ENCODE results near the gene CEP78.

CEP78 gene

GRCh38 chr9:78289474-78289873 lies 53.6 kb downstream of the CEP78 start:
- DNase-seq: no peak

- DNase-seq: no peak
These were observed 55.5 kb downstream of the CEP78 start for GRCh38 chr9:78291240-78291925.

GRCh38 chr9:78292026-78292425 lies 56.2 kb downstream of the CEP78 start:
- DNase-seq: no peak

- no peak for DNase-seq
These were observed 57.0 kb downstream of the CEP78 start for GRCh38 chr9:78292716-78293497.

- peak; percentile 19 to 37 (median 22) for DNase-seq
These were observed 58.7 kb downstream of the CEP78 start for GRCh38 chr9:78294290-78295176.

- no peak for DNase-seq
These were observed 59.3 kb downstream of the CEP78 start for GRCh38 chr9:78295177-78295575.

- no peak for DNase-seq
These were observed 59.9 kb downstream of the CEP78 start for GRCh38 chr9:78295731-78296130.

GRCh38 chr9:78296201-78296892 lies 60.5 kb downstream of the CEP78 start:
- DNase-seq: peak in 1 of 3 donors; percentile 7

- peak; percentile 85 to 90 (median 87) for DNase-seq
These were observed 61.2 kb downstream of the CEP78 start, which contains the start of gene PSAT1 for GRCh38 chr9:78296893-78297671. TSS of gene PSAT1 (plus strand) at chr9:78297125. CDS start at chr9:78297211, 86 bp downstream.

- DNase-seq: peak; percentile 27 to 52 (median 42)
These were observed 61.7 kb downstream of the CEP78 start for GRCh38 chr9:78297672-78297961.

GRCh38 chr9:78298046-78298765 lies 62.3 kb downstream of the CEP78 start:
- DNase-seq: peak in 2 of 3 donors; percentile 7 to 10

GRCh38 chr9:78300209-78300608 lies 64.3 kb downstream of the CEP78 start:
- no peak for DNase-seq

GRCh38 chr9:78301466-78301865 lies 65.6 kb downstream of the CEP78 start:
- no peak for DNase-seq

GRCh38 chr9:78303377-78304062 lies 67.6 kb downstream of the CEP78 start:
- no peak for DNase-seq

GRCh38 chr9:78304357-78304756 lies 68.5 kb downstream of the CEP78 start:
- peak in 1 of 3 donors; percentile 5 for DNase-seq

GRCh38 chr9:78306222-78307076 lies 70.6 kb downstream of the CEP78 start:
- DNase-seq: no peak

- DNase-seq: no peak
These were observed 71.5 kb downstream of the CEP78 start for GRCh38 chr9:78307360-78307759.

- DNase-seq: no peak
These were observed 73.2 kb downstream of the CEP78 start for GRCh38 chr9:78309066-78309465.

- no peak for DNase-seq
These were observed 75.2 kb downstream of the CEP78 start for GRCh38 chr9:78311075-78311474.
